Stimulated activated naive CD8-positive, alpha-beta T cell treated with anti-CD3 and anti-CD28 coated beads, Interleukin-15, Interleukin-2, amounts not matched to agents 100 ng/mL and 50 ng/mL, for 24 hours (primary cell): ENCODE measurements around the gene TBC1D22A.

ENCODE experiments used
- H3K27ac Mint-ChIP-seq: one replicate; pipeline ENCODE4 v1.8.0; 2021; ENCODE audit warnings: mild to moderate bottlenecking, mixed read lengths
- H3K27me3 Mint-ChIP-seq: one replicate; pipeline ENCODE4 v1.8.0; 2021; ENCODE audit warnings: mixed read lengths
- H3K36me3 Mint-ChIP-seq: one replicate; pipeline ENCODE4 v1.8.0; 2021; ENCODE audit warnings: low read depth, mixed read lengths
- H3K4me1 Mint-ChIP-seq: one replicate; pipeline ENCODE4 v1.8.0; 2021; ENCODE audit warnings: low read depth, mixed read lengths
- H3K4me3 Mint-ChIP-seq: one replicate; pipeline ENCODE4 v1.8.0; 2021; ENCODE audit warnings: mild to moderate bottlenecking, mixed read lengths
- H3K9me3 Mint-ChIP-seq: one replicate; pipeline ENCODE4 v1.8.0; 2021; ENCODE audit warnings: mixed read lengths

The TBC1D22A gene

DNA sequence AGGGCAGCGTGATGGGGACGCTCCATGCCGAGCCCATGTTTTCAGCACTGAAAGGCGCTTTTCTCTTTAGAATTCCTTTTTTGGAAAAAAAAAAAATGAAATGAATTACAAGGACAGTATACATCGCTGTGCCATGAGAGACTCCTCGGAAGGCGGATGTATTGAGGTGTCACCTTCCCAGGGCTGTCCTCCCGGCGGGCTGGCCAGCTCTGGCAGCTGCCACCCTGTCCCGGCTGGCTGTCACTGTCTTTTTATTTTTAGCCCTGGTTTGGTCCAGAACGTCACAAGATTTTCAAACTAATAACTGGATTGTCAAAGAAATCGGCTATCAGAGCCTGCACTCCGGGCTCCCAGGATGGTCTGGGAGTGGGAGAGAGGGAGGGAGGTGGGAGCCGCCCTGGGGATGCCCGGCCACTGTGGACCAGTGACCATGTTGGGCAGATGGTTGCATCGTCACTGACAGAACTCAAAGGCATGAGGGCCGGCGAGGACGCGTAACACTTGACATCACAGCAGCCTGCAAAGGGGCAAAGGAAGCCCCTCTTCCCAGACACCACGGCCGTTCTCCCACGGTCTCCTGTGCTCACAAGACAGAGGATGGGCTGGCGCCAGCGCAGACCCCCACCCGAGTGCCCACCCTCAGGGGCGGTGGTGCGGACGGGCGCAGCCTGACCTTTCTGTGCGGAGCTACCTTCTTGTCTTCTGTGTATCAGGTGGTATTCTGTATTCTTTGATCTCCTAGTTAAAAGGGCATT is 392.9 kb downstream of the TBC1D22A start:
- Mint-ChIP-seq H3K27ac (no peak overlapping the region), H3K27me3 (no peaks in the 10 kb centered on the region), H3K9me3 (no peaks in the 10 kb centered on the region), H3K36me3 (peaks cover 7% of the 10 kb centered on the region), H3K4me1 (peaks cover 6% of the 10 kb centered on the region), H3K4me3 (no peak overlapping the region)

DNA sequence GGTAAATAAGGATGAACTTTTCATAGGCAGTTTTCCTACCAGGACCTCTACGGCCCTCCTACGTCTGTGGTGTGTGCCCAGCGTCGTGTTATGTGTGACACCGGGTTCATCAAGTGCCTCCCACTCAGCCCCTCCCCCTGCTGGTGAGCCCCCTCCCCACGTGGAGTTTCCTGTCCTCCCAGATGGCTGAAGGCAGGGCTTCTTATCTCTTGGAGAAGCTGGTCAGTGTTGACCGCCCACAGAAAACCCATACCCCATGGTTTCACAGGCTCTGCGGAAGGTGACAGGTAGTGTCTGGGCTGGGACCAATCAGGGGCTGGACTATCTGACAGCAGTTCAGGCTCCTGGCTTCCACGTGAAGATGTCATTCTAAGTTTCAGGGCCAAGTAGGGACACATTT is 393.5 kb downstream of the TBC1D22A start:
- Mint-ChIP-seq H3K4me3 (no peak overlapping the region), H3K4me1 (peaks cover 6% of the 10 kb centered on the region), H3K27ac (no peak overlapping the region)

DNA sequence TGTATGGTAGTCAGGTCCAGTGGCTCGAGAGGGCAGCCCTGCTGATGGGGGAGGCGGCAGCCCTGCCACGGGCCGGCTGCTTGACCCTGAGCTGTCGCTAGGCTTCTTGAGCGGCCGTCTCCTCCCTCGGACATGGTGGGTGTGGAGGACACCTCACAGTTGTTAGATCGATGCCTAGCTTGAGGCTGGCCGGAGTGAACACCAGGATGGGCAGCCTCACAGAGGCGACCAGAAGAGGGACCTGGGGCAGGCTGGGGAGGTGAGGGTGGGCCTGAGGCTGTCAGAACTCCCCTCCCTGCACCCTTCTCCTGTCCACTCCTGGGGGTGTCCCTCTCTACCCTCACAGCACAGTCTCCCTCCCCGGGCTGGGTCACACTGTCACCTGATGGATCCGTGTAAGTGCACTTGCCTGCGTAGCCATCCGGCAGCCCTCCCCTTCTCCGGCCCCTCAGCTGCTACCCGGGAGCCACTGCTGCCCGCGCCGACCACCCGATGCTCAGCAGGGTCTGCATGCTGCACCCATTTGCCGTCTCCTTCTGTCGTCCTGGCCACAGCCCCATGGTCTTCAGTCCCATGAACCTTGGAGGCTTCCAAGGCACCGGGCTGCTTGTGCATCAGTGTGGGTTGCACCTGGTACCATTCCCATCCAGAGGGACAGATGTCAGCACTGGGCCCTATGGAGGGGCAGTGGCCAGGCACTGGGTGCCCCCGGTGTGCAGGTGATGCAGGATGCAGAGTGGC is 394.1 kb downstream of the TBC1D22A start:
- Mint-ChIP-seq H3K4me1 (peaks cover under 1% of the 10 kb centered on the region), H3K27me3 (no peaks in the 10 kb centered on the region), H3K4me3 (no peak overlapping the region), H3K27ac (no peak overlapping the region), H3K36me3 (peaks cover 7% of the 10 kb centered on the region), H3K9me3 (no peaks in the 10 kb centered on the region)

More for the DNA sequence above, 393.5 kb downstream of the TBC1D22A start:
- Mint-ChIP-seq H3K27me3 (no peaks in the 10 kb centered on the region), H3K36me3 (peaks cover 7% of the 10 kb centered on the region), H3K9me3 (no peaks in the 10 kb centered on the region)

DNA sequence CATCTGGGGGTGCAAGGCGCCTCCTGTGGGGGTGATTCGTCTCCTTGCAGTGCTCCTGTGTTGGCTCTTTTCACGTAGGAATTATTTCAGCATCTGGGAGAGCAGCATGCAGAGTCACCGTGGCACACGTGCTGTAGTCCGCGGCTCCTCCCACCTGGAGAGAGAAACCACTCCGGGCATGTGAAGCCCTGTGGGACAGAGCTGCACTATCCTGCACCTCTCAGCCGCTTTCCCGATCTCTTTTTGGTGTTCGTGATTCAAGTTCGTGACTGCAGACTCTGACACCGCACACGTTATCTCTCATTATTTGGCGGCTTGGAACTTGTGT is 394.6 kb downstream of the TBC1D22A start:
- Mint-ChIP-seq H3K4me3 (no peak overlapping the region), H3K4me1 (no peaks in the 10 kb centered on the region), H3K36me3 (peaks cover 7% of the 10 kb centered on the region), H3K27me3 (no peaks in the 10 kb centered on the region), H3K27ac (no peak overlapping the region), H3K9me3 (no peaks in the 10 kb centered on the region)

DNA sequence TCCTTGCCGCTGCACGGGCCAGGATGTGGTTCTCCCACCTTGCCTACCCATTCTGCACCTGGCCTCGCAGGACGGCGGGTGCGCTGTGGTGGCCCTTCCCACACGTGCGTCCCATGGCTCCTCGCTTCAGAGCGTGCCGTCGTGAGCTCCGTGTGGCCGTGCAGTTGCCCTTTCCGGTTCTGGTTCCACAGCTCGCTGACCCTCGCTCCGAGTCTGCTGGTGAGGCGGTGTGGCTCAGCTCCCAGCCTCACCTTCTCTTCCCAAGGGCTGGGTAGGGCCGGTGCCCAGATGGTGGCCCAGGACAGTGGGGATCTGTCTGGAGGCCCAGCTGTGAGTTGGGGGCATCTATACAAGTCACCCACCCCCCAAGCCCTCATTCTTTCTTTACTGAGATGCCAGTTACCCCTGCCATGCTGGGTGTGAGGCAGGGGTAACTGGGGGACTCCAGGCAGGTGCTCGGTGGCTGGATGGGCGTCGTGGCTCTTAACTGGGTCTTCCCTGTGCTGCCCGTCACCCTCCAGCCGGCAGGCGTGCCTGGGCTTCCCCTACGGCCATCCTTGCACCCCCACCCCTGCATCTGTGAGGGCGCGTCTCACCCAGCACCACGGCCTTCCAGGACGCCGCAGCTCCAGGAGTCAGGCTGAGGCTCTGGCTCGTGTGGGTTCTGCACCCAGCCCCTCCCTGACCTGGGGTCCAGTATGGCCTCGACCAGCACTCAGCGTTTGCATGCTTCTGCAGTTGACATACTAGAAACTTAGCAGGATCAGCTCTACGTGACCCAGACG is 395.2 kb downstream of the TBC1D22A start:
- no peak overlapping the region for H3K27ac Mint-ChIP-seq

DNA sequence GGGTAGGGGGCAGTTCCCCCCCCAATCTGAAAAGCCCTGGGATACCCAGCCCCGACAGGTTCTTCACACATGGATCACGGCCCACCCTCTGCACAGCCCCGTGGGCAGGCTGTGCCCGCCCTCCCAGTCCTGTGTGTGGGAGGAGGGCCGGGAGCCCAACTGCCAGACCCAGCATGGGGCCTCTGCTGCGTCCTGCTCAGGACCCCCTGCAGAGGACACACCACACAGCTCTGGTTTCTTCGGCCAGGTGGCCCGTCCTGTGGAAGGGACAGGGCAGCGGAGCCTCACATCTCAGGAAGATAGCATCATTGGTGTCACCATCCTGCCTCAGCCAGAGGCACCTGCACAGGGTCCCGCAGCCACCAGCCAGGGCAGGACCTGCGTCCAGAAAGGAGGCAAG is 396.0 kb downstream of the TBC1D22A start:
- no peaks in the 10 kb centered on the region for H3K27me3 Mint-ChIP-seq
- no peaks in the 10 kb centered on the region for H3K9me3 Mint-ChIP-seq
- H3K36me3 Mint-ChIP-seq = no peaks in the 10 kb centered on the region
- H3K27ac Mint-ChIP-seq = no peak overlapping the region
- H3K4me1 Mint-ChIP-seq = no peaks in the 10 kb centered on the region
- no peak overlapping the region for H3K4me3 Mint-ChIP-seq

More for the DNA sequence above, 395.2 kb downstream of the TBC1D22A start:
- Mint-ChIP-seq H3K27me3 (no peaks in the 10 kb centered on the region), H3K9me3 (no peaks in the 10 kb centered on the region), H3K4me1 (no peaks in the 10 kb centered on the region), H3K36me3 (peaks cover under 1% of the 10 kb centered on the region), H3K4me3 (no peak overlapping the region)

DNA sequence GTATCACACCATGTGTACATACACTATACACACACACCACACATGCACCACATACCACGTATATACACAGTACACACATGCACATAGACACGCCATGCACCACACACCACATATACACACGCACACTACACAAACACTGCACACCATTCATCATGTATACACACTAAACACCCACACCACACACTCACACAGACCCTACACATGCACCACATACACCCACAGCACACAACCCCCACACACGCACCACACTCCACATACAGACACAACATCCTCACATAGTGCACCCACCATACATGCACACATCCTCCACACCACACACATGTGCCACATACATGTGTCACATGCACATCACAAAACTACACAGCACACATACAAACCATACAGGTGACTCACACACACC is 397.1 kb downstream of the TBC1D22A start:
- H3K27ac Mint-ChIP-seq = no peak overlapping the region
- no peaks in the 10 kb centered on the region for H3K36me3 Mint-ChIP-seq
- no peaks in the 10 kb centered on the region for H3K4me1 Mint-ChIP-seq
- H3K27me3 Mint-ChIP-seq = no peaks in the 10 kb centered on the region
- H3K4me3 Mint-ChIP-seq = no peak overlapping the region
- H3K9me3 Mint-ChIP-seq = no peaks in the 10 kb centered on the region

DNA sequence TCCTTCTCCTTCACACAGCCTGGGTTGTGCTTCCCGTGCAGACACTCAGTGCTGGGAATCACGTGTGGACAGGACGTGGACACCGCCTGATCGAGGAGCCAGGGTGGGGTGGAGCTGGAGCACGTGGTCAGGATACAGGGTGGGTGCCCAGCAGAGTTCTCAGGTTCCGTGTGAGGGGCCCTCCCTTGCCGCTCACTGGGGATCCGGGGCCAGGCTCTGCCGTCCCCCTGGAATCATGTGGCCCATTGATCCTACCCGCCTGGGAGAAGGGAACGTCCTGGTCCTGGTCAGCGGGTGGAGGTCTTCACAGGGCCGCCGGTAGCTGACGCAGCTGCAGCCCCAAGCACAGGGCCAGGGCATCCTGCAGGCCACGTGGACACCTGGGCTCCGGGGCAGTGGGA is 397.7 kb downstream of the TBC1D22A start:
- Mint-ChIP-seq H3K4me1 (no peaks in the 10 kb centered on the region), H3K27me3 (no peaks in the 10 kb centered on the region), H3K4me3 (no peak overlapping the region), H3K36me3 (no peaks in the 10 kb centered on the region), H3K27ac (no peak overlapping the region), H3K9me3 (no peaks in the 10 kb centered on the region)

DNA sequence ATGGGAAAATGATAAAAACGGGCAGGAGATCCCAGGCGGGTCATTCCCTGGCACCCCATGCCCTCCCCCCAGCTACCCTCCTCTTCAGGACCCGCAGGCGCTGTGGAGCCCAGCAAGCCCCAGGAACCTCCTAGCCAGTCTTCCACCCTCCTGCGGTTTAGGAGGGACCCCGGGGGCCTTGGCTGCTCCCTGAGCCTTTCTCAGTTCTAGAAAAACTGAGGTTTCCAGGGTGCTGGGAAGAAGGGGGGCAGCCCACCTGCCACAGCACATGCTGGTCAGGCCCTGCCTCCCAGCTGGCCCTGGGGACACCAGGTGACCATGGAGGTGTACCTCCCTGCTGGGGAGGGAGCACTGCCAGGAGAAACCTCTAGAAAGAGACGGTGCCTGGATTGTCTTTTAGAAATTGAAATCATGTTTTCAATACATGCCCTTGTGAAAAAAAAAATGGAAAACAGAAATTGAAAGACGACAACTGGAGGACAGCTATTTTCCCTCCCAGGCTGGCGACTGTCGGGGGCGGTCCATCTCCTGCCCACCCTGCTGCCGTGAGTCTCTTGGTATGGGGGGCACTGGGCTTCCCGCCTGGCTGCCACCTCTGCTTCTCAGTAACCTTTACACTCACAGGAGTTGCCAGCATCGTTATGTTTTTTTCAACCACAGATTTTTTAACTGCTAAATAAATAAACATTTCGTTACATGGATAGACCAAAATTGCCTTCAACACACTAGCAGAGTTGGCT is 398.5 kb downstream of the TBC1D22A start:
- Mint-ChIP-seq H3K27ac (no peak overlapping the region), H3K36me3 (no peaks in the 10 kb centered on the region), H3K27me3 (no peaks in the 10 kb centered on the region), H3K4me3 (no peak overlapping the region), H3K9me3 (no peaks in the 10 kb centered on the region), H3K4me1 (no peaks in the 10 kb centered on the region)

DNA sequence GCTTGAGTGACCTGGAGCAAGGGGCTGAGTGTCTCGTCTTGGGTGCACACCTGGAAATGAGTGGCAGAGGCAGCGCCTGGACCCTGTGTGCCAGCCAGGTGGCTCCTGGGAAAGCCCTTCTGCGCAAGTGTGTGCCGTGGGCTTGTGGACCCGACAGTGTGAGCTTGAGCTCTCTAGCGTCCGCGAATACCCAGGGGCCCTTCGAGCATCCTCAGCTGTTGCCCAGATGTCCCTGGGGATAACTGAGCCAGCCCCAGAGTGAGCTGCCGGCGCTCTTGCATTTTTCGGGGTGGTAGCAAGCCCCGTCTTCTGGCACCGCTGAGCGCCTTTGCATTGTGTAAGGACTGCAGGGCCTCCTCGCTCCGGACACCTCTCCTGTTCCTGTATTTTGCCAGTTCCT is 399.2 kb downstream of the TBC1D22A start:
- Mint-ChIP-seq H3K27ac (no peak overlapping the region), H3K4me3 (no peak overlapping the region), H3K27me3 (no peaks in the 10 kb centered on the region), H3K9me3 (no peaks in the 10 kb centered on the region), H3K4me1 (no peaks in the 10 kb centered on the region), H3K36me3 (no peaks in the 10 kb centered on the region)

DNA sequence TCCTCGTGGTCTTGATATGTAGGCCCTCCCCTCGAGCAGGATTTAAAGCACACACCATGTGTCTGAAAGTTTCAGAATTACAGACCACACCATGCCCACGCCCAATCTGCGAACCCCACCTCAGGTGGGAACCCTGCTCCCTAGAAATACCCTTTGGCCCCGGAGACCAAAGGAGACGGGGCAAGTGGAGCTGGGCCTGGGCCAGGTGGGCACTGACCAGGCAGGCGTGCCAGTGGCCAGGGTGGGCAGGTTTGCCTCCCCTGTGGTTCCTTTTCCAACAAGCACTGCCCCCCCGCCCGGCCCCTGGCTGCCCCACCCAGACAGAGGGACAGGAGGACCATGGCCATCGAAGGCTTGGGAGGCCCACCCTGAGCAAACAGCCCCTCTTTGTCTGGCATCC is 400.4 kb downstream of the TBC1D22A start:
- no peaks in the 10 kb centered on the region for H3K4me1 Mint-ChIP-seq
- H3K27ac Mint-ChIP-seq = no peak overlapping the region
- no peaks in the 10 kb centered on the region for H3K27me3 Mint-ChIP-seq
- H3K36me3 Mint-ChIP-seq = peaks cover 5% of the 10 kb centered on the region
- no peak overlapping the region for H3K4me3 Mint-ChIP-seq
- H3K9me3 Mint-ChIP-seq = no peaks in the 10 kb centered on the region

DNA sequence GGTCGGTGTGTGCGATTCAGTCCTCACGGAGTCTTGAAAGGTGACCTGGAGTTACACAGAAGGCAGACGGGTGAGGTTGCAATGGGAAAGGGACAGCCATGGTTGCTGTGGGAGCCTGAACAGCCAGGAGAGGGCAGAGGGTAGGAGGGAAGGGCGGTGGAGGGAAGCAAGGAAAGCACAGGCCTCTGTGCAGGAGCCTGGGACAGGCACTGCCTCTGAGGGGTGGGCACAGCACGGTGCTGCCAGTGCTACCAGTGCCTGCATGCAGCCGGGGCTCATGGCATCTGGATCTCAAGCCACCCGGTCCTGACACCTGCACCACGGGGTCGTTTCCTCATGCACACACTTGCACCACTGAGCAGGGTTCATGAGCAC is 401.0 kb downstream of the TBC1D22A start:
- Mint-ChIP-seq H3K27me3 (no peaks in the 10 kb centered on the region), H3K4me1 (no peaks in the 10 kb centered on the region), H3K9me3 (no peaks in the 10 kb centered on the region), H3K4me3 (no peak overlapping the region), H3K36me3 (peaks cover 7% of the 10 kb centered on the region), H3K27ac (no peak overlapping the region)

DNA sequence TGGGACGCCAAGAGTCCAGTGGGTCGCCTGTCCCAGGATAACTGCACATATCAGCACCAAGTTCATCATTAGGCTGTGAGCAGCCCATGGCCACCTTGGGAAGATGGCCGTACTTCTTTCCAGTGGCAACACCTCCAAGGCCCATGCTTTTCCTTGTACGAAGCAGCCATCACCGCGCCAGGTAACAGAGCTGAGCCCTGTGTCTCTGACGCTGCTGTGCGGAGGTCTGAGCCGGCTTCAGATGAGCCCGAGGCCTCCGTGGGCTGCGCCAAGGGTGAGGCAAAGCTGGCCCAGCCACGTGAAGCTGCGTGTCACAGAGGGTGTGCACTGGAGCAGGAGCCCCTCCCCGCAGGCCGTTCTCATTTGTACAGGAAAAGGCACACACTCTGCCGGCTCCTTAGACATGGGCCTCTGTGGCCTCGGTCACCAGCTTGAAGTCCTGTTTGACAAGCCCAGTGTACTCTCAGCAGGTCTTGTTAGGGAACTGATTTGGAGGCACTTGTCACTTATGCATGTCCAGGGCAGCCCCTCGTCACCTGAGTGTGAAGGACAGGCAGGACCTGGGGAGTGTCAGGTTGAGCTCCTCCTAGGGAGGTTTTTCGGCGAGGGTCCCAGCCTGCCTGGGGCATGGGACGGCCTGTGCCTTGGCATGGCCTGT is 401.5 kb downstream of the TBC1D22A start:
- no peak overlapping the region for H3K4me3 Mint-ChIP-seq
- H3K9me3 Mint-ChIP-seq = no peaks in the 10 kb centered on the region
- H3K27me3 Mint-ChIP-seq = no peaks in the 10 kb centered on the region
- peaks cover 7% of the 10 kb centered on the region for H3K36me3 Mint-ChIP-seq
- no peak overlapping the region for H3K27ac Mint-ChIP-seq
- H3K4me1 Mint-ChIP-seq = no peaks in the 10 kb centered on the region

DNA sequence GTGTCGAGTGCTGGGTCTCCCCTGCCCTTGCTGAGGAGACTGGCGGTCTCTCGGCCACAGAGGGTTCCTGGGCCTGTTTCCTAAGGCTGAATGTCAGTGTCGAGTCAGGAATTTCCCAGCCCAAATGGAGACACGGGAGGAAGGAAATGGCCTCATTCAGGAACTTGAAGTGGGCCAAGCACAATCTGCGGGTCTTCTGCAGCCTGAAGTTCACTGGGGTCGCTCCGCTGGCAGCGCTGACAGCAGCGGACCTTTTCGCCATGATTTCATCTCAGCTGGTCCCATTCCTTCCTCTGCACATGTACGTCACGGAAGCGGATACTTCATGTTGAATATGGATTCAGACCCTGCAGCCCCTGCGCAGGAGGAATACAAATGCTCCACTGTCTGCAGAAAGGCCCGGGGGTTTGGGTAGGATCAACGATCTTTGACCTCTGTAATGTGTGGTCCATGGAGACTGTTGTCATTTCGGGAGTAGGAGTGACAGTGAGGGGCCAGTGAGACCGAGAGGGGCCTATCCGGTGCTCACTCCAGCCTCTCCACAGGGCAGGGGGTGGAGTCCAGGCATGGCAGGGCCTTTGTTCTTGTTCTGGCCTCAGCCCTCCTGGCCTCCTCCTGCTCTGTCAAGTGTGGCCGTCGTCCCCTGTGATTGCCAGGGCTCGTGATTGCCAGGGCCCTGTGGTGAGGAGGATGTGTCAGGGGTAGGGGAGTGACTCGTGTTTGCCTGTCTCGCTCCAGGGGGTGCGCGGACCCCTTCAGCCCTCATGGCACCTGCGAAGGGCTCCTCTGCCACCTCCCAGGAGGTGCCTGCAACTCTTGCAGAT is 402.3 kb downstream of the TBC1D22A start:
- Mint-ChIP-seq H3K4me1 (no peaks in the 10 kb centered on the region), H3K9me3 (no peaks in the 10 kb centered on the region), H3K27me3 (no peaks in the 10 kb centered on the region), H3K27ac (no peak overlapping the region), H3K36me3 (peaks cover 8% of the 10 kb centered on the region), H3K4me3 (no peak overlapping the region)
